NCI-H187 (cell line): Measurements from ENCODE around the gene PARD3B.

Experiments used
- DNase-seq, 2 experiments: peaks; one replicate each; lab custom pipeline; 2025; lab: John Stamatoyannopoulos, UW

PARD3B gene

GRCh38 chr2:205058409-205058808 lies 513.1 kb downstream of the PARD3B start:
- no peak for DNase-seq

GRCh38 chr2:205060269-205060668 lies 515.0 kb downstream of the PARD3B start:
- no peak for DNase-seq

- no peak for DNase-seq
These were observed 520.8 kb downstream of the PARD3B start for GRCh38 chr2:205066081-205066480.

- DNase-seq: no peak
These were observed 524.7 kb downstream of the PARD3B start for GRCh38 chr2:205069928-205070327.

GRCh38 chr2:205070889-205071288 lies 525.6 kb downstream of the PARD3B start:
- no peak for DNase-seq

GRCh38 chr2:205073433-205074020 lies 528.3 kb downstream of the PARD3B start:
- DNase-seq: no peak

GRCh38 chr2:205076405-205076804 lies 531.1 kb downstream of the PARD3B start:
- DNase-seq: no peak

- no peak for DNase-seq
These were observed 531.9 kb downstream of the PARD3B start for GRCh38 chr2:205077159-205077558.

- DNase-seq: no peak
These were observed 533.5 kb downstream of the PARD3B start for GRCh38 chr2:205078762-205079161.

GRCh38 chr2:205079173-205079572 lies 533.9 kb downstream of the PARD3B start:
- no peak for DNase-seq

- DNase-seq: no peak
These were observed 541.4 kb downstream of the PARD3B start for GRCh38 chr2:205086662-205087061.

GRCh38 chr2:205087862-205088261 lies 542.6 kb downstream of the PARD3B start:
- no peak for DNase-seq

GRCh38 chr2:205089958-205090357 lies 544.7 kb downstream of the PARD3B start:
- DNase-seq: no peak

- DNase-seq: no peak
These were observed 546.1 kb downstream of the PARD3B start for GRCh38 chr2:205091411-205091810.

- DNase-seq: no peak
These were observed 548.8 kb downstream of the PARD3B start for GRCh38 chr2:205094031-205094430.

GRCh38 chr2:205103699-205104098 lies 558.4 kb downstream of the PARD3B start:
- DNase-seq: no peak

GRCh38 chr2:205107810-205108209 lies 562.5 kb downstream of the PARD3B start:
- DNase-seq: no peak

GRCh38 chr2:205115511-205115910 lies 570.2 kb downstream of the PARD3B start:
- no peak for DNase-seq

GRCh38 chr2:205117125-205117524 lies 571.9 kb downstream of the PARD3B start:
- DNase-seq: no peak

- no peak for DNase-seq
These were observed 573.9 kb downstream of the PARD3B start for GRCh38 chr2:205119136-205119535.

GRCh38 chr2:205128726-205129125 lies 583.5 kb downstream of the PARD3B start:
- DNase-seq: no peak

GRCh38 chr2:205129531-205129930 lies 584.3 kb downstream of the PARD3B start:
- no peak for DNase-seq

- DNase-seq: no peak
These were observed 585.0 kb downstream of the PARD3B start for GRCh38 chr2:205130111-205130829.

- no peak for DNase-seq
These were observed 588.3 kb downstream of the PARD3B start for GRCh38 chr2:205133544-205133943.
